Measurements from ENCODE around the gene TNIP3. TPM values are rescaled to one million over a fixed set of nuclear protein-coding genes. Genes with fewer than 3 reads are reported as not detected.

The TNIP3 gene
- total RNA-seq, 1 experiment from 2014 or later: not detected

GRCh38 chr4:121114756-121115155 lies 49.4 kb downstream of the TNIP3 start:
- no peaks in the 10 kb centered on the region for H3K36me3 ChIP-seq (ENCODE audit: control insufficient read depth, insufficient read depth, low read length)
- H3K4me1 ChIP-seq (ENCODE audit: control insufficient read depth, insufficient read depth, low read length): no peaks in the 10 kb centered on the region
- no peak overlapping the region for H3K27ac ChIP-seq (ENCODE audit: low read length)
- ChIA-PET CTCF (no interaction called here), POLR2A (no interaction called here)
- intact Hi-C loops (cut with micrococcal nuclease; ENCODE audit: unreplicated experiment): no loop called here
- no peak overlapping the region for H3K4me3 ChIP-seq (ENCODE audit: low read depth in 2 of 2, low read length in 2 of 2)
- no peaks in the 10 kb centered on the region for H3K9me3 ChIP-seq (ENCODE audit: control insufficient read depth, insufficient read depth, low read depth, low read length)
- H3K27me3 ChIP-seq (ENCODE audit: control insufficient read depth, insufficient read depth, low read length): no peaks in the 10 kb centered on the region
- TF ChIP-seq POLR2AphosphoS5 (IDR thresholded peaks at IDR 0.05; ENCODE audit: low read depth, low read length) (no peak), TCF7L2 (IDR thresholded peaks at IDR 0.05; ENCODE audit: low read depth, low read length) (no peak), SIN3A (IDR thresholded peaks at IDR 0.05; ENCODE audit: borderline replicate concordance, insufficient read depth, low read depth, low read length) (no peak)
- TF ChIP-seq, protein P1, sequence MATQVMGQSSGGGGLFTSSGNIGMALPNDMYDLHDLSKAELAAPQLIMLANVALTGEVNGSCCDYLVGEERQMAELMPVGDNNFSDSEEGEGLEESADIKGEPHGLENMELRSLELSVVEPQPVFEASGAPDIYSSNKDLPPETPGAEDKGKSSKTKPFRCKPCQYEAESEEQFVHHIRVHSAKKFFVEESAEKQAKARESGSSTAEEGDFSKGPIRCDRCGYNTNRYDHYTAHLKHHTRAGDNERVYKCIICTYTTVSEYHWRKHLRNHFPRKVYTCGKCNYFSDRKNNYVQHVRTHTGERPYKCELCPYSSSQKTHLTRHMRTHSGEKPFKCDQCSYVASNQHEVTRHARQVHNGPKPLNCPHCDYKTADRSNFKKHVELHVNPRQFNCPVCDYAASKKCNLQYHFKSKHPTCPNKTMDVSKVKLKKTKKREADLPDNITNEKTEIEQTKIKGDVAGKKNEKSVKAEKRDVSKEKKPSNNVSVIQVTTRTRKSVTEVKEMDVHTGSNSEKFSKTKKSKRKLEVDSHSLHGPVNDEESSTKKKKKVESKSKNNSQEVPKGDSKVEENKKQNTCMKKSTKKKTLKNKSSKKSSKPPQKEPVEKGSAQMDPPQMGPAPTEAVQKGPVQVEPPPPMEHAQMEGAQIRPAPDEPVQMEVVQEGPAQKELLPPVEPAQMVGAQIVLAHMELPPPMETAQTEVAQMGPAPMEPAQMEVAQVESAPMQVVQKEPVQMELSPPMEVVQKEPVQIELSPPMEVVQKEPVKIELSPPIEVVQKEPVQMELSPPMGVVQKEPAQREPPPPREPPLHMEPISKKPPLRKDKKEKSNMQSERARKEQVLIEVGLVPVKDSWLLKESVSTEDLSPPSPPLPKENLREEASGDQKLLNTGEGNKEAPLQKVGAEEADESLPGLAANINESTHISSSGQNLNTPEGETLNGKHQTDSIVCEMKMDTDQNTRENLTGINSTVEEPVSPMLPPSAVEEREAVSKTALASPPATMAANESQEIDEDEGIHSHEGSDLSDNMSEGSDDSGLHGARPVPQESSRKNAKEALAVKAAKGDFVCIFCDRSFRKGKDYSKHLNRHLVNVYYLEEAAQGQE (IDR thresholded peaks at IDR 0.05; ENCODE audit: insufficient read depth in 1 of 2, low read depth in 2 of 2, low read length in 1 of 2): no peak
- TF ChIP-seq, protein P2, sequence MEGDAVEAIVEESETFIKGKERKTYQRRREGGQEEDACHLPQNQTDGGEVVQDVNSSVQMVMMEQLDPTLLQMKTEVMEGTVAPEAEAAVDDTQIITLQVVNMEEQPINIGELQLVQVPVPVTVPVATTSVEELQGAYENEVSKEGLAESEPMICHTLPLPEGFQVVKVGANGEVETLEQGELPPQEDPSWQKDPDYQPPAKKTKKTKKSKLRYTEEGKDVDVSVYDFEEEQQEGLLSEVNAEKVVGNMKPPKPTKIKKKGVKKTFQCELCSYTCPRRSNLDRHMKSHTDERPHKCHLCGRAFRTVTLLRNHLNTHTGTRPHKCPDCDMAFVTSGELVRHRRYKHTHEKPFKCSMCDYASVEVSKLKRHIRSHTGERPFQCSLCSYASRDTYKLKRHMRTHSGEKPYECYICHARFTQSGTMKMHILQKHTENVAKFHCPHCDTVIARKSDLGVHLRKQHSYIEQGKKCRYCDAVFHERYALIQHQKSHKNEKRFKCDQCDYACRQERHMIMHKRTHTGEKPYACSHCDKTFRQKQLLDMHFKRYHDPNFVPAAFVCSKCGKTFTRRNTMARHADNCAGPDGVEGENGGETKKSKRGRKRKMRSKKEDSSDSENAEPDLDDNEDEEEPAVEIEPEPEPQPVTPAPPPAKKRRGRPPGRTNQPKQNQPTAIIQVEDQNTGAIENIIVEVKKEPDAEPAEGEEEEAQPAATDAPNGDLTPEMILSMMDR (IDR thresholded peaks at IDR 0.05): no peak
- ATAC-seq (no peak), DNase-seq (ENCODE audit: low read depth, low spot score) (no peak)
- in situ Hi-C loops (cut with HindIII; ENCODE audit: low pct_unique_long_range_greater_than_20kb, low sequenced_read_pairs): no loop called here
- BruUV-seq (replicated peaks): no TSS peak

- no peaks in the 10 kb centered on the region for H3K9me3 ChIP-seq (ENCODE audit: control insufficient read depth, insufficient read depth, low read depth, low read length)
- no peaks in the 10 kb centered on the region for H3K36me3 ChIP-seq (ENCODE audit: control insufficient read depth, insufficient read depth, low read length)
- no peaks in the 10 kb centered on the region for H3K27me3 ChIP-seq (ENCODE audit: control insufficient read depth, insufficient read depth, low read length)
- in situ Hi-C loops (cut with HindIII; ENCODE audit: low pct_unique_long_range_greater_than_20kb, low sequenced_read_pairs) (no loop called here), intact Hi-C loops (cut with micrococcal nuclease; ENCODE audit: unreplicated experiment) (no loop called here)
- DNase-seq (ENCODE audit: low read depth, low spot score) (no peak), ATAC-seq (no peak)
- H3K27ac ChIP-seq (ENCODE audit: low read length): no peak overlapping the region
- H3K4me3 ChIP-seq (ENCODE audit: low read depth in 2 of 2, low read length in 2 of 2): no peak overlapping the region
- BruUV-seq (replicated peaks): no TSS peak
- ChIA-PET POLR2A (no interaction called here), CTCF (no interaction called here)
- no peak for TF ChIP-seq SIN3A (IDR thresholded peaks at IDR 0.05; ENCODE audit: borderline replicate concordance, insufficient read depth, low read depth, low read length)
- TF ChIP-seq, protein P2 (IDR thresholded peaks at IDR 0.05): no peak
- no peak for TF ChIP-seq POLR2AphosphoS5 (IDR thresholded peaks at IDR 0.05; ENCODE audit: low read depth, low read length)
- H3K4me1 ChIP-seq (ENCODE audit: control insufficient read depth, insufficient read depth, low read length): no peaks in the 10 kb centered on the region
These were observed 51.6 kb downstream of the TNIP3 start for GRCh38 chr4:121112530-121112929.
